ENCODE results near the gene KIAA1328. TPM values are rescaled to one million over a fixed set of nuclear protein-coding genes. Genes with fewer than 3 reads are reported as not detected.
A peak's percentile ranks its signal among the peaks of the same experiment; 100 is the strongest.

KIAA1328 gene
- total and polyA plus RNA-seq, 11 donors = 1.4 to 6.4 (median 4.0) TPM

DNA sequence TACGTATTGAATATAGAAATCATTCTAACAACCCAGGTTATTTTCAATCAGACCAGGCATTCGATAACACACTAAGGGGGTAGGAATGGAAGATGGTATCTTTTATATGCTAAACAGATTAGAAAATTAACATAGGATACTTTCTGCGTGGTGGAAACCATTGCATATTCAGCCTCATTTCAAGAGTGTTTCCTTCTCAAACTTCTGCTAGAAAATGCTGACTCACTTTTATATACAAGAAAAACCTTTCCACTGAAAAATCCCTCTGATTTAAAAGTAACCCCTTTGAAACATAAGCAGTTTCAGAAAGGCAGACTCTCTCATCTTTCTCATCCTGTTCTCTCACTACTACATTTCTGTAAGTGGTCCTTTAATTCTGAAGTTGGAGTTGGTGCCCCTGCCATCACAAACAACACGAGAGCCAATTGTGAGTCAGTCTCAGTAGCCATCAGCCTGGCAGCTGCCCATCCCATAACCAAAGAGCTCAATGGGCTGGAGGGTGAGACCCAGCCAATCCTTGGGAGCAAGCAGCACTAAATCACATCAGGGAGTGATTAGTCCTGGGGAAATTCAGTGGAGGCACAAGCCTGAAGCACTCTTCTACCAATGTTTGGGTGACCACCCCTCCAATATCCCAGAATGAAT, 393.5 kb downstream of the KIAA1328 start:
- intact Hi-C loops (cut with DNase I) = no loop called here
- Histone ChIP-seq H3K4me3 (no peak overlapping the region), H3K36me3 (peaks cover 0 to 9% (median 0%) of the 10 kb centered on the region in 9 donors), H3K4me1 (no peaks in the 10 kb centered on the region), H3K27ac (no peak overlapping the region), H3K27me3 (no peaks in the 10 kb centered on the region), H3K9me3 (peaks cover 0 to 3% (median 0%) of the 10 kb centered on the region in 12 donors)
- ATAC-seq (no peak), DNase-seq (no peak)
- 87 to 92% (median 88%) methylated on average over 4 of the region's 4 CpGs for WGBS, 4 donors
- TF ChIP-seq CTCF (IDR thresholded peaks at IDR 0.05) (no peak), POLR2A (IDR thresholded peaks at IDR 0.05) (no peak)

GRCh38 chr18:37222999-37223378, 394.1 kb downstream of the KIAA1328 start:
- TF ChIP-seq CTCF (IDR thresholded peaks at IDR 0.05) (no peak), POLR2A (IDR thresholded peaks at IDR 0.05) (no peak)
- ATAC-seq (no peak), DNase-seq (no peak)
- H3K4me1 ChIP-seq = no peaks in the 10 kb centered on the region
- H3K36me3 ChIP-seq = peaks cover 0 to 9% (median 0%) of the 10 kb centered on the region in 9 donors
- 70 to 91% (median 77%) methylated on average over 5 of the region's 5 CpGs for WGBS, 4 donors
- H3K27me3 ChIP-seq = no peaks in the 10 kb centered on the region
- peaks cover 0 to 3% (median 0%) of the 10 kb centered on the region in 12 donors for H3K9me3 ChIP-seq
- no peak overlapping the region for H3K27ac ChIP-seq
- intact Hi-C loops (cut with DNase I) = no loop called here
- no peak overlapping the region for H3K4me3 ChIP-seq

DNA sequence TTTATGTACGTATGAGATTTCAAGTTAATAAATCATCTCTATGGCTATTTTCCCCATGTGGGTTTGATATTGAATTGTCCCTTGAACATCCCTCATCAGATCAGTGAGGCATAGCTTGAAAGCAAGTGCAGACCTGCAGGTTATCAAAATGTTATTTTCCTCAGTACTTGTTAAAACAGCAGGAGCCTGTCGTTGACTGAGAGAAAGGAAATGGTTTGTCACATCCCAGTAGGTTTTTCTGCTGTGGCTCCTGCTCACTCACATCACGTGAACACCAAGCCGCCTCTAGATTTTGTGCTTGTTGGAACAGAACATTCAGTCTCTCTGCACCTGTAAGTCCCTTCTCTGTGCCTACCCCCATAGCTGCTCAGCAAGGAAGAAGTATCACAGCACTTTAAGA, 396.4 kb downstream of the KIAA1328 start:
- Histone ChIP-seq H3K36me3 (peaks cover 0 to 9% (median 0%) of the 10 kb centered on the region in 9 donors), H3K27me3 (no peaks in the 10 kb centered on the region), H3K4me3 (no peak overlapping the region), H3K27ac (no peak overlapping the region), H3K4me1 (no peaks in the 10 kb centered on the region), H3K9me3 (peaks cover 0 to 3% (median 0%) of the 10 kb centered on the region in 12 donors)
- 71 to 87% (median 76%) methylated on average over 4 of the region's 4 CpGs for WGBS, 4 donors
- TF ChIP-seq POLR2A (IDR thresholded peaks at IDR 0.05) (no peak), CTCF (IDR thresholded peaks at IDR 0.05) (no peak)
- ATAC-seq = no peak
- no peak for DNase-seq
- intact Hi-C loops (cut with DNase I) = no loop called here

- Histone ChIP-seq H3K36me3 (no peaks in the 10 kb centered on the region), H3K27me3 (no peaks in the 10 kb centered on the region), H3K4me3 (no peak overlapping the region), H3K4me1 (peaks cover 0 to 2% (median 0%) of the 10 kb centered on the region in 12 donors), H3K9me3 (peaks cover 0 to 3% (median 0%) of the 10 kb centered on the region in 12 donors), H3K27ac (no peak overlapping the region)
- ATAC-seq (peak in 2 of 4 donors; percentile 20 to 39), DNase-seq (no peak)
- WGBS, 4 donors = 29 to 44% (median 35%) methylated on average over 3 of the region's 3 CpGs
- intact Hi-C loops (cut with DNase I) = no loop called here
- TF ChIP-seq CTCF (IDR thresholded peaks at IDR 0.05) (no peak), POLR2A (IDR thresholded peaks at IDR 0.05) (no peak)
Measured at GRCh38 chr18:37230768-37231167, 401.8 kb downstream of the KIAA1328 start.

All from heart left ventricle (tissue), 16 donors.